Neural crest cell (in vitro differentiated cells): ENCODE data around the gene FCGR2B. TPM values are rescaled to one million over a fixed set of nuclear protein-coding genes. Genes with fewer than 3 reads are reported as not detected.
"Not testable (repeated sequence)": the region's sequence is repeated elsewhere in the genome, so short reads cannot be mapped to it uniquely, and the experiment has no call there.

Experiments used
- DNase-seq: peaks from one replicate; pipeline ENCODE4 v3.0.0; 2021; ENCODE audit warnings: low read depth, mixed read lengths, low spot score
- H3K27ac Mint-ChIP-seq: one replicate; pipeline ENCODE4 v1.8.0; 2021; ENCODE audit warnings: mild to moderate bottlenecking, mixed read lengths; ENCODE audit not compliant: unreplicated experiment
- H3K27me3 Mint-ChIP-seq: 2 replicates; pipeline ENCODE4 v1.8.0; 2021; ENCODE audit warnings: low read depth, mild to moderate bottlenecking, mixed read lengths
- H3K36me3 Mint-ChIP-seq: 2 replicates; pipeline ENCODE4 v1.8.0; 2021; ENCODE audit warnings: low read depth, mild to moderate bottlenecking, mixed read lengths
- H3K4me1 Mint-ChIP-seq: 2 replicates; pipeline ENCODE4 v1.8.0; 2021; ENCODE audit warnings: mixed read lengths
- H3K4me3 Mint-ChIP-seq: one replicate; pipeline ENCODE4 v1.8.0; 2021; ENCODE audit warnings: mild to moderate bottlenecking, mixed read lengths
- H3K9me3 Mint-ChIP-seq: 2 replicates; pipeline ENCODE4 v1.8.0; 2021; ENCODE audit warnings: mixed read lengths
- total RNA-seq: library from RNA; stranded (reverse); gene quantifications from 2 replicates; pipeline ENCODE4 v1.2.1, GENCODE V29; 2021
- TF ChIP-seq, protein P1 (sequence below): fragments of 200-600 bp; sonication (generic); conservative IDR thresholded peaks from 2 replicates; pipeline ENCODE4 v1.5.0; 2021; ENCODE audit warnings: antibody characterized with exemption, mild to moderate bottlenecking

The FCGR2B gene
- total RNA-seq, 1 donor from 2014 or later: not detected

DNA sequence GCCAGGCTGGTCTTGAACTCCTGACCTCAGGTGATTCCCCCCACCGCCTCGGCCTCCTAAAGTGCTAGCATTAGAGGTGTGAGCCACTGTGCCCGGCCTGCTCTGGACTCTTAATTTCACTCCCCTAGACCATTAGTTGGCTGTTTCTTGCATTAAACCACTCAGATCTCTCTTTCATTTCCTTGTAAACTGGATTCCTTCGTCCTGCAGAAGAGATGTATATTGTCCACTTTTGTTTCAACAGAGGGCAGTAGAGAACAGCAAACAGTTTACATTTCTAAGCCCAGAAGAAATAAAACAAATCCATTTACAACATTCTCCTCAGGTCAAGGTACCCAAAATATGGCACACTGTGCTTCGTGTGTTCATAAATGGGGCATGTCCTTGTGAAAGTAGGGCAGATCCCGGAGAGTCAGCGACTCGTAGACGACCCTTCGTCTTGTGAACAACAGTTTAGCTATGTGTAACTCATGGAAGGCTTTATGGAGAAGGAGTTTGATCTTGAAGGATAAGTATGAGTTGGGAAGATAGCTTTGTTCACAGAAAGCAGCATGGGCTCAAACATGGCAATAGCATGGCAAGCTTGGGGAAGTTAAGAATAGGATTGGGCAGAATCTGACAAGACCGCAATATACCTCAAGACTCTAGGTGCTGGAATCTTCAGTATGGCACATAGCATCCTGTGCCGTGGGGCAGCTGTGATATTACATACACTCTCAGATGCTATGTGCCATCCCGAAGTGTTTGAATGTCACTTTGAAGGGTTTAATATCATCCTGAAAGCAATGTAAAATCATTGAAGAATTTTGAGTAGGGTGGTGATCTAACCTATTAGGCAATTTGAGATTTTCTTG is 15.2 kb upstream of the FCGR2B start:
- H3K4me1 Mint-ChIP-seq: not testable (repeated sequence)

GRCh38 chr1:161653541-161653940 is 9.4 kb upstream of the FCGR2B start:
- H3K9me3 Mint-ChIP-seq, DNase-seq, H3K4me1 Mint-ChIP-seq, H3K27ac Mint-ChIP-seq, H3K36me3 Mint-ChIP-seq, H3K4me3 Mint-ChIP-seq: not testable (repeated sequence)
- peaks cover 30% of the 10 kb centered on the region for H3K27me3 Mint-ChIP-seq

More for the DNA sequence above, 15.2 kb upstream of the FCGR2B start:
- H3K27me3 Mint-ChIP-seq: peaks cover 53% of the 10 kb centered on the region
- not testable (repeated sequence) for H3K4me3 Mint-ChIP-seq, H3K36me3 Mint-ChIP-seq, H3K9me3 Mint-ChIP-seq, H3K27ac Mint-ChIP-seq, DNase-seq
- TF ChIP-seq, protein P1, sequence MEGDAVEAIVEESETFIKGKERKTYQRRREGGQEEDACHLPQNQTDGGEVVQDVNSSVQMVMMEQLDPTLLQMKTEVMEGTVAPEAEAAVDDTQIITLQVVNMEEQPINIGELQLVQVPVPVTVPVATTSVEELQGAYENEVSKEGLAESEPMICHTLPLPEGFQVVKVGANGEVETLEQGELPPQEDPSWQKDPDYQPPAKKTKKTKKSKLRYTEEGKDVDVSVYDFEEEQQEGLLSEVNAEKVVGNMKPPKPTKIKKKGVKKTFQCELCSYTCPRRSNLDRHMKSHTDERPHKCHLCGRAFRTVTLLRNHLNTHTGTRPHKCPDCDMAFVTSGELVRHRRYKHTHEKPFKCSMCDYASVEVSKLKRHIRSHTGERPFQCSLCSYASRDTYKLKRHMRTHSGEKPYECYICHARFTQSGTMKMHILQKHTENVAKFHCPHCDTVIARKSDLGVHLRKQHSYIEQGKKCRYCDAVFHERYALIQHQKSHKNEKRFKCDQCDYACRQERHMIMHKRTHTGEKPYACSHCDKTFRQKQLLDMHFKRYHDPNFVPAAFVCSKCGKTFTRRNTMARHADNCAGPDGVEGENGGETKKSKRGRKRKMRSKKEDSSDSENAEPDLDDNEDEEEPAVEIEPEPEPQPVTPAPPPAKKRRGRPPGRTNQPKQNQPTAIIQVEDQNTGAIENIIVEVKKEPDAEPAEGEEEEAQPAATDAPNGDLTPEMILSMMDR: peak; percentile 65

DNA sequence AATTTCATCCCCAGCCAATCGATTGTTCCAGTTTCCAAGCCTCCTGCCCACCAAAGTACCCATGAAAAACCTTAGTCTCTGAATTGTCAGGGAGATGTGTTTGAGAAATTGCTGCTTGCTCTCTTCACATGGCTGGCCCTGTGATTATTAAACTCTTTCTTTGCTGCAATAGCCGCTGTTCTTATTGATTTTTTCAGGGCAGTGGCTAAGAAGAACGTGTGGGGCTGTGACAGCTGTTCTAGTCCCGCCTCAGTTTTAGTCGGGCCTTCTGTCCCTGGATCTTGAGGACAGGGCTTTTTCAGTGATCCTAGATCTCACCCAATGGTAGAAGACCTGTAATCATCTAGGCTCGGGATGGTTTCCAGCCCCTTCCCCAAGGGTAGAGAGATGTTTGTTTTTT is 9.0 kb upstream of the FCGR2B start:
- not testable (repeated sequence) for DNase-seq, H3K27ac Mint-ChIP-seq, H3K36me3 Mint-ChIP-seq, H3K9me3 Mint-ChIP-seq, H3K4me3 Mint-ChIP-seq, H3K4me1 Mint-ChIP-seq
- H3K27me3 Mint-ChIP-seq: peaks cover 28% of the 10 kb centered on the region

GRCh38 chr1:161658524-161658923 is 4.4 kb upstream of the FCGR2B start:
- H3K27ac Mint-ChIP-seq, H3K4me1 Mint-ChIP-seq, DNase-seq, H3K9me3 Mint-ChIP-seq, H3K36me3 Mint-ChIP-seq, H3K4me3 Mint-ChIP-seq: not testable (repeated sequence)
- H3K27me3 Mint-ChIP-seq: peaks cover 13% of the 10 kb centered on the region

- H3K4me1 Mint-ChIP-seq, H3K4me3 Mint-ChIP-seq, H3K27me3 Mint-ChIP-seq, H3K36me3 Mint-ChIP-seq, DNase-seq, H3K27ac Mint-ChIP-seq, H3K9me3 Mint-ChIP-seq: not testable (repeated sequence)
Observed at GRCh38 chr1:161661660-161662311, 1.2 kb upstream of the FCGR2B start.

- H3K27me3 Mint-ChIP-seq, H3K4me3 Mint-ChIP-seq, H3K36me3 Mint-ChIP-seq: not testable (repeated sequence)
Observed at GRCh38 chr1:161663569-161663968, 626 bp downstream of the FCGR2B start.

DNA sequence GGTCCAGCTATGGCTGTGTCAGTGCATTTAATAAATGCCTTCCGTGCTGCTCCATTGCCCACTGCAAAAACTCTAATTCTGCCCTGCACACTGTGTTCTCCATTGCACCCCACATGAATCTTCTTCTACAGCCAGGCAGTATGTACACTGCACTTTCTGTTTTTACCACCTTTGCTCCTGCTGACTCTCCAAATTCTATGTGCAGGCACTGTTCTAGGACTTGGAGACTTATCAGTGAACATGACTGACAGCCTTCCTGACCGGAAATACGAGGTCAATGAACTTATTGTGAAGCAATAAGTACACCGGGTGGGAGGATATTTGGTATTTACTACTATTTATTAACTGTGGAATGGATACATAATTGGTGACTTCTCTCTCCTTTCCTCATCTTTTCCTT is 1.7 kb downstream of the FCGR2B start:
- H3K27ac Mint-ChIP-seq, H3K27me3 Mint-ChIP-seq, H3K4me3 Mint-ChIP-seq, H3K4me1 Mint-ChIP-seq, H3K36me3 Mint-ChIP-seq, H3K9me3 Mint-ChIP-seq, DNase-seq: not testable (repeated sequence)

More at GRCh38 chr1:161663569-161663968, 626 bp downstream of the FCGR2B start:
- DNase-seq, H3K27ac Mint-ChIP-seq, H3K9me3 Mint-ChIP-seq, H3K4me1 Mint-ChIP-seq: not testable (repeated sequence)

DNA sequence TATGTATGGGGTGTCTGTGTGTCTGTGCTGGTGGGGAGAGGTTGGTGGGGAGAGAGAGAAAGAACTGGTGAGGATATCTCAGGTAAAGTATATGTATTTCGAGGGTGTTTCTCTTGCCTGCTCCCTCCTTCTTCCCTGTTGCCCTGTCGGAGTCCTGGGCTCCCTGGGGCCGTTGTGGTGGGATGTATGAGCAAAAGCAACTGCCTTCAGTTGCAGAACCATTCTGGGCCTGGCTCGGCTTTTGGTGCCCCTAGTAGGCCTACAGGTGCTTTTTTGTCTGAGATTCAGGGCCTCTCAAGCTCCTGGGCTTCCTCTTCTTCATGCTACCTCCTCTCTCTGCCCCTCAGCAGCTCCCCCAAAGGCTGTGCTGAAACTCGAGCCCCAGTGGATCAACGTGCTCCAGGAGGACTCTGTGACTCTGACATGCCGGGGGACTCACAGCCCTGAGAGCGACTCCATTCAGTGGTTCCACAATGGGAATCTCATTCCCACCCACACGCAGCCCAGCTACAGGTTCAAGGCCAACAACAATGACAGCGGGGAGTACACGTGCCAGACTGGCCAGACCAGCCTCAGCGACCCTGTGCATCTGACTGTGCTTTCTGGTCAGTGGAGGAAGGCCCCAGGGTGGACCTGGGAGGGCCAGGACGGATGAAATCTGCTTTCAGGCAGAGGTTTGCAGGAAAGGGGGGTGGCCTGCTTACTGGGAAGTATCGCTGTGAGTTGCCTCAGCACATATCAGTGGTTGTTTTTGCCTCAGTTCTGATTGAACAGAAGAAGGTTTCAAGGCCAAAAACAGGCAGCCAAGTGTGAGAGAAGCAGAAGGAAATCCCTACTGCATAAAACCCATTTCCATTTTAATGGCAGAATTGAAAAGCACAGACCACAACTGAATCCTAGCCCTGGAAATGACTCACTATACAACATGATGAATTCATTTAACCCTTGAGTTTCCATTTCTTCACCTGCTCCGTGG is 8.4 kb downstream of the FCGR2B start:
- not testable (repeated sequence) for H3K4me3 Mint-ChIP-seq, DNase-seq, H3K27ac Mint-ChIP-seq, H3K4me1 Mint-ChIP-seq, H3K9me3 Mint-ChIP-seq, H3K36me3 Mint-ChIP-seq
- H3K27me3 Mint-ChIP-seq: peaks cover 15% of the 10 kb centered on the region

DNA sequence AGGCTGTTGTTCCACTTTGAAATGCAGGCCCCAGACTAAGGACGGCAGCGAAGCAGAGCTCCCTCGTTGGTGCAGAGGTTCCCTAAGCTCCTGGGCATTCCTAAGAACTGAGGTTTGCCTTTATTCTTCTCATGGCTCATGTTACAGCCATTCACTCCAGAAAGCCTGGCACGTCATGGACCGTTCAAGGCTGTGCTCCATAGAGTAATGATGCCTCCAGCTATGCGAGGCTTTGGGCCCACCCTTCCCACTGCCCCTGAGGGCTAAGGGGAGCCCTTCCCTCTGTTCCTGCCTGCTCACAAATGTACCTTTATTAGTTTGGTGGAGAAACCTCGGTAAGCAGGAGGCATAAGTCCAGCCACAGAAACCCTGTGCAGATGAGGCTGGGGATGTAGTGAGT is 10.5 kb downstream of the FCGR2B start:
- Mint-ChIP-seq H3K4me1 (peaks cover 17% of the 10 kb centered on the region), H3K27me3 (peaks cover 17% of the 10 kb centered on the region)
- H3K9me3 Mint-ChIP-seq, H3K4me3 Mint-ChIP-seq, H3K27ac Mint-ChIP-seq, H3K36me3 Mint-ChIP-seq, DNase-seq: not testable (repeated sequence)

DNA sequence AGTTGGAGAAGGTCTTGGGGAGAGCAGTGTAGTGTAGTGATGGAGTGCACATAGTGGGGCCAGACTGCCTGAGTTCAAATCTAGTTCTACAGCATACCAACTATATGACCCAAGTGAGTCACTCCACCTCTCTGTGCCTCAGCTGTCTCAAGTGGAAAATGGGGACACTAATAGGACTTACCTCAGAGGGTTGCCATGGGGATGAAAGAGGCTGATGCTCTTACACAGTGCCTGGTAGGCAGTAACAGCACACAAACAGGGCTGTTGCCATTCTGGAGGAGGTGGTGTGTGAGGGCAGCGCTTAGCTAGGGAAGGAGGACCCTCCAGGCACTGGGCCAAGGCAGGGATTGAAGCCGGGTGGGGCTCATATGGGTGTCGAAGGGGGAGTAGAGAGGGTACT is 11.5 kb downstream of the FCGR2B start:
- H3K9me3 Mint-ChIP-seq, H3K36me3 Mint-ChIP-seq, H3K4me3 Mint-ChIP-seq, DNase-seq, H3K27ac Mint-ChIP-seq: not testable (repeated sequence)
- peaks cover 17% of the 10 kb centered on the region for H3K4me1 Mint-ChIP-seq
- peaks cover 17% of the 10 kb centered on the region for H3K27me3 Mint-ChIP-seq

DNA sequence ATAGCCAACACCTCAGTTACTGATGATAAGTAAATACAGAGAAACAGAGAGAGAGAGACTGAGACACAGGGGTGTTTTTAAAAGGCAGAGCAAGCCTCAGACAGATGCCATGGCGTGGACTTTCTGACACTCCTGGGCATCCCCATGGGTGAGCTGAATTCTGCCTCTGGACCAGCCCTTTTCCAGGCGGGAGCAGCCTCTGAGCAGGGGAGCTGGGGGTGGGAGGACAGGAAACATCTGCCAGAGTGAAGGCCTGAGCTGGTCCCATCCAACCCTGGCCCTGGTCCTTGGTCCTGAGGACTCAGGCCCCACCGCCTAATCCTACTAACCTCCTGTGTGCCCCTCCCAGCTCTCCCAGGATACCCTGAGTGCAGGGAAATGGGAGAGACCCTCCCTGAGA is 12.0 kb downstream of the FCGR2B start:
- peaks cover 17% of the 10 kb centered on the region for H3K27me3 Mint-ChIP-seq
- H3K9me3 Mint-ChIP-seq: not testable (repeated sequence)

More for the DNA sequence above, 12.0 kb downstream of the FCGR2B start:
- H3K4me3 Mint-ChIP-seq, DNase-seq, H3K27ac Mint-ChIP-seq, H3K36me3 Mint-ChIP-seq: not testable (repeated sequence)
- peaks cover 17% of the 10 kb centered on the region for H3K4me1 Mint-ChIP-seq
